H1 (cell line): ENCODE results near the gene AGAP3. TPM values are rescaled to one million over a fixed set of nuclear protein-coding genes. Genes with fewer than 3 reads are reported as not detected.

Experiments
- CTCF ChIA-PET: fragments of 300-600 bp; sonication (Branson Sonifier 250); formaldehyde crosslinking; loops from one replicate; lab custom pipeline; 2021; ENCODE audit not compliant: partially characterized antibody; lab: Charles Lee
- POLR2A ChIA-PET: fragments of 300-600 bp; sonication (Branson Sonifier 250); formaldehyde crosslinking; loops from one replicate; lab custom pipeline; 2021; ENCODE audit warnings: inconsistent platforms; ENCODE audit not compliant: partially characterized antibody; lab: Charles Lee
- DNase-seq, 2 experiments: peaks; one replicate each; pipeline versions ENCODE4 v3.0.0 to v3.0.0-alpha.2; 2010 to 2022; ENCODE audit warnings: low spot score in 2 of 2, low read depth in 1 of 2, mixed read lengths in 1 of 2
- FAIRE-seq: peaks from 2 replicates; lab custom pipeline; 2011; peaks lifted over from hg19 to GRCh38; lab: Jason Lieb, UNC
- H2AFZ ChIP-seq: 2 replicates; pipeline ENCODE4 v1.8.1; 2012; ENCODE audit warnings: low read length, inconsistent platforms
- H2AK5ac ChIP-seq: 2 replicates; pipeline ENCODE4 v1.6.1; 2013; ENCODE audit warnings: low read depth, low read length
- H2BK120ac ChIP-seq: replicated peaks from 2 replicates; pipeline ENCODE3; 2013; ENCODE audit warnings: low read depth, low read length, inconsistent platforms
- H2BK12ac ChIP-seq: 2 replicates; pipeline ENCODE4 v1.6.1; 2013; ENCODE audit warnings: low read depth, low read length
- H2BK15ac ChIP-seq: 2 replicates; pipeline ENCODE4 v1.6.1; 2013; ENCODE audit warnings: low read length
- H2BK20ac ChIP-seq: 2 replicates; pipeline ENCODE4 v1.6.1; 2013; ENCODE audit warnings: low read length
- H2BK5ac ChIP-seq: 2 replicates; pipeline ENCODE4 v1.6.1; 2013; ENCODE audit warnings: low read depth, low read length
- H3K14ac ChIP-seq: 2 replicates; pipeline ENCODE4 v1.6.1; 2013; ENCODE audit warnings: inconsistent platforms; ENCODE audit not compliant: insufficient read length
- H3K18ac ChIP-seq: 2 replicates; pipeline ENCODE4 v1.6.1; 2013; ENCODE audit warnings: low read length; ENCODE audit errors: extremely low read depth
- H3K23ac ChIP-seq: 2 replicates; pipeline ENCODE4 v1.6.1; 2013; ENCODE audit warnings: inconsistent platforms; ENCODE audit not compliant: insufficient read length
- H3K23me2 ChIP-seq: 2 replicates; pipeline ENCODE4 v1.6.1; 2013; ENCODE audit warnings: low read depth, low read length
- H3K27ac ChIP-seq: 2 replicates; pipeline ENCODE4 v1.6.1; 2011; ENCODE audit warnings: low read depth, low read length, inconsistent platforms
- H3K27me3 ChIP-seq, 4 experiments: replicated peaks in 1 of 4; 1 replicate in 1 of 4; 2 replicates in 3 of 4; pipeline versions ENCODE4 v1.6.1 to v1.8.1; 2011 to 2013; ENCODE audit warnings: low read length in 3 of 4, mild to moderate bottlenecking in 3 of 4, inconsistent platforms in 2 of 4, mixed read lengths in 2 of 4, moderate library complexity in 1 of 4; ENCODE audit not compliant: control insufficient read depth in 3 of 4, insufficient read depth in 3 of 4; ENCODE audit errors: extremely low read depth in 1 of 4
- H3K36me3 ChIP-seq, 4 experiments: 2 replicates each; pipeline versions ENCODE4 v1.6.1 to v1.8.1; 2011 to 2013; ENCODE audit warnings: mild to moderate bottlenecking in 4 of 4, low read length in 3 of 4, moderate library complexity in 2 of 4, control low read depth in 1 of 4, inconsistent platforms in 1 of 4; ENCODE audit not compliant: insufficient read depth in 4 of 4, control insufficient read depth in 2 of 4
- H3K4ac ChIP-seq: replicated peaks from 2 replicates; pipeline ENCODE3; 2013; ENCODE audit warnings: low read length, low read depth, mixed read lengths, inconsistent platforms; ENCODE audit not compliant: insufficient read length
- H3K4me1 ChIP-seq, 4 experiments: replicated peaks in 1 of 4; 1 replicate in 1 of 4; 2 replicates in 3 of 4; pipeline versions ENCODE4 v1.6.1 to v1.8.1; 2011 to 2013; ENCODE audit warnings: low read length in 3 of 4, inconsistent platforms in 2 of 4, mixed read lengths in 1 of 4; ENCODE audit not compliant: insufficient read depth in 4 of 4, control insufficient read depth in 3 of 4
- H3K4me2 ChIP-seq, 2 experiments: 2 replicates each; pipeline versions ENCODE4 v1.6.1 to v1.8.1; 2011 to 2013; ENCODE audit warnings: low read depth in 2 of 2, low read length in 2 of 2, control low read depth in 1 of 2, inconsistent platforms in 1 of 2, mild to moderate bottlenecking in 1 of 2; ENCODE audit not compliant: insufficient read depth in 1 of 2
- H3K4me3 ChIP-seq, 4 experiments: fragments of 200-600, 300-600 bp in 1 of 4; sonication (generic), shearing (Covaris generic), sonication (Bioruptor Twin) in 1 of 4; 2 replicates each; pipeline versions ENCODE4 v1.5.1 to v1.8.1; 2011 to 2016; ENCODE audit warnings: low read length in 4 of 4, low read depth in 3 of 4, control low read depth in 2 of 4, inconsistent platforms in 2 of 4, mild to moderate bottlenecking in 2 of 4, mixed read lengths in 1 of 4, moderate library complexity in 1 of 4; ENCODE audit not compliant: insufficient read depth in 2 of 4; ENCODE audit errors: extremely low read depth in 1 of 4
- H3K56ac ChIP-seq: replicated peaks from 2 replicates; pipeline ENCODE3; 2013; ENCODE audit warnings: low read depth, mild to moderate bottlenecking, mixed read lengths, low read length, inconsistent platforms; ENCODE audit not compliant: insufficient read length
- H3K79me1 ChIP-seq: 2 replicates; pipeline ENCODE4 v1.6.1; 2013; ENCODE audit warnings: low read depth, low read length, control low read depth
- H3K79me2 ChIP-seq, 2 experiments: 2 replicates each; pipeline versions ENCODE4 v1.6.1 to v1.8.1; 2012 to 2013; ENCODE audit warnings: low read length in 2 of 2, mild to moderate bottlenecking in 2 of 2, inconsistent platforms in 1 of 2; ENCODE audit not compliant: insufficient read depth in 2 of 2, control insufficient read depth in 1 of 2
- H3K9ac ChIP-seq, 4 experiments: replicated peaks in 1 of 4; 1 replicate in 1 of 4; 2 replicates in 3 of 4; pipeline versions ENCODE4 v1.6.1 to v1.8.1; 2011 to 2013; ENCODE audit warnings: low read depth in 3 of 4, low read length in 3 of 4, control low read depth in 2 of 4, mild to moderate bottlenecking in 2 of 4, moderate library complexity in 2 of 4, inconsistent platforms in 1 of 4; ENCODE audit errors: extremely low read depth in 1 of 4
- H3K9me3 ChIP-seq, 2 experiments: 2 replicates each; pipeline versions ENCODE4 v1.6.1 to v1.8.1; 2012 to 2013; ENCODE audit warnings: mild to moderate bottlenecking in 2 of 2, moderate library complexity in 2 of 2, control low read depth in 1 of 2, inconsistent platforms in 1 of 2, low read depth in 1 of 2, low read length in 1 of 2, mixed read lengths in 1 of 2; ENCODE audit not compliant: insufficient read depth in 2 of 2
- H4K20me1 ChIP-seq, 2 experiments: replicated peaks in 1 of 2; 2 replicates each; pipeline versions ENCODE3 to v1.8.1; 2011 to 2013; ENCODE audit warnings: inconsistent platforms in 2 of 2, low read length in 2 of 2, mild to moderate bottlenecking in 1 of 2; ENCODE audit not compliant: insufficient read depth in 2 of 2, control insufficient read depth in 1 of 2
- H4K5ac ChIP-seq: 2 replicates; pipeline ENCODE4 v1.6.1; 2013; ENCODE audit warnings: low read length, low read depth, mixed read lengths, inconsistent platforms; ENCODE audit not compliant: insufficient read length
- H4K8ac ChIP-seq: 2 replicates; pipeline ENCODE4 v1.8.0; 2013; ENCODE audit warnings: mild to moderate bottlenecking, moderate library complexity, low read length, inconsistent platforms; ENCODE audit not compliant: insufficient read depth; ENCODE audit errors: extremely low read depth
- H4K91ac ChIP-seq: replicated peaks from 2 replicates; pipeline ENCODE3; 2013; ENCODE audit warnings: low read length, mixed read lengths, inconsistent platforms; ENCODE audit not compliant: insufficient read length
- JUN ChIP-seq: IDR thresholded peaks from 2 replicates; pipeline ENCODE4 v1.6.1; 2011; ENCODE audit warnings: low read depth, mild to moderate bottlenecking, improper control_type of control experiment, low read length
- SIRT6 ChIP-seq: IDR thresholded peaks from one replicate; pipeline ENCODE4 v1.7.1; 2012; ENCODE audit warnings: low read length, inconsistent platforms
- SP1 ChIP-seq: IDR thresholded peaks from 2 replicates; pipeline ENCODE4 v1.6.1; 2011; ENCODE audit warnings: low read depth, low read length
- TBP ChIP-seq: IDR thresholded peaks from 2 replicates; pipeline ENCODE4 v1.6.1; 2011; ENCODE audit warnings: low read depth, low read length, improper control_type of control experiment
- WGBS, 2 experiments: shearing (Covaris generic) in 1 of 2; methylation state at CpG; one replicate each; pipeline versions ENCODE4 v1.1.6 to v1.1.7; 2013 to 2015; ENCODE audit warnings: low lambda C conversion rate in 2 of 2, mixed read lengths in 2 of 2, inconsistent platforms in 1 of 2, low coverage in 1 of 2, missing lambda C conversion rate in 1 of 2; ENCODE audit not compliant: insufficient replicate concordance in 2 of 2, insufficient coverage in 1 of 2, insufficient read length in 1 of 2; ENCODE audit errors: extremely low coverage in 1 of 2, missing lambda C conversion rate in 1 of 2; 5-methylcytosine and 5-hydroxymethylcytosine counted together
- polyA plus RNA-seq, 7 experiments: library from polyadenylated mRNA; depleted of rRNA in 3 of 7; stranded (reverse) in 5 of 7; unstranded in 2 of 7; fragments of >200 nt in 5 of 7; fragments of 200-250 nt in 2 of 7; gene quantifications; 1 replicate in 5 of 7; 2 replicates in 1 of 7; 4 replicates in 1 of 7; pipeline versions ENCODE4 v1.2.1 to v1.2.3, GENCODE V29; 2011 to 2013; ENCODE audit warnings: missing spikeins in 2 of 7, mixed read lengths in 2 of 7
- total RNA-seq: library from RNA; stranded (reverse); fragmentation: NEBNext Ultra II Directional; extraction: Animal tissue kit (Norgen Biotek cat#: 25700); gene quantifications from 2 replicates; pipeline ENCODE4 v1.2.1, GENCODE V29; 2021

Gene AGAP3
- total and polyA plus RNA-seq, 2 of the 8 experiments (the other 6 are each of a cell fraction or from before 2014, with no cell fraction given): 66.4 to 120 TPM

DNA sequence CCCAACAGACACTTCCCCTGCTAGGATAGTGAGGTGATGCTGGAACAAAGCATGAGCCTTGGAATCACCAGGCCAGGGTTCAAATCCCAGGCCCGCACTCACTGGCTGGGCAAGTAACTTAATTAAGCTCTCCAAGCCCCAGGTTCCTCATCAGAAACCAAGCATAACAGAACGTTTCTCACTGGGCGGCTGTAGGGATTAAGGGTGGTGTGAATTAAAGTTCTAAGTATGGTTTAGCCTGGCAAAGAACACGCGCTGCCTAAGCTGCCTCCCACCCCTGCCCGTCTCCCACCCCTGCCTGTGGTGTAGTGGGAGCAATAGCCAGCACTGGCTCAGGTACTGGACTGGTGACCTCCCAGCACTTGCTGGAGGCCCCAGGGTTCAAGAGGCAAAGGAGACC lies 21.3 kb upstream of the AGAP3 start:
- Histone ChIP-seq H3K18ac (no peak overlapping the region), H3K4me2 (no peak overlapping the region), H4K20me1 (peaks cover 5 to 9% of the 10 kb centered on the region in 2 experiments), H3K79me2 (peaks cover 0 to 8% of the 10 kb centered on the region in 2 experiments; a peak in 1 of 4 replicates), H3K79me1 (peaks cover 6% of the 10 kb centered on the region; the same call in 1 of the 2 replicates), H3K9me3 (no peaks in the 10 kb centered on the region), H4K91ac (no peak overlapping the region), H3K56ac (no peak overlapping the region), H2AK5ac (no peak overlapping the region), H2BK120ac (no peak overlapping the region), H3K27me3 (no peaks in the 10 kb centered on the region), H3K23ac (no peak overlapping the region), H4K8ac (no peak overlapping the region), H3K23me2 (peaks cover 19% of the 10 kb centered on the region; the same call in 1 of the 2 replicates), H2BK12ac (no peak overlapping the region), H2AFZ (no peak overlapping the region), H2BK20ac (no peak overlapping the region), H3K4me3 (no peak overlapping the region), H3K36me3 (peaks cover 9 to 42% (median 26%) of the 10 kb centered on the region in 4 experiments), H4K5ac (no peak overlapping the region), H2BK5ac (no peak overlapping the region), H3K4me1 (peaks cover 6 to 29% (median 24%) of the 10 kb centered on the region in 4 experiments), H3K14ac (no peak overlapping the region), H2BK15ac (no peak overlapping the region), H3K4ac (no peak overlapping the region), H3K27ac (no peak overlapping the region), H3K9ac (no peak overlapping the region)
- no peak for FAIRE-seq
- POLR2A ChIA-PET: interaction anchor here (7.9 kb wide), 1 partner anchor 13 kb away, joined by 77 read pairs; no protein-coding TSS in a partner anchor
- TF ChIP-seq SIRT6: no peak
- no peak for TF ChIP-seq TBP
- no peak for TF ChIP-seq JUN
- TF ChIP-seq SP1: no peak
- no peak for DNase-seq
- WGBS, 2 experiments: 87% methylated on average over 6 of the region's 6 CpGs; no CpG with 5 or more reads in 1 of the 2 experiments
- CTCF ChIA-PET: interaction anchor here (6.5 to 9.0 kb wide), 2 partner anchors 13 to 46 kb away, joined by 36 to 81 read pairs; no protein-coding TSS in a partner anchor
